H4 (cell line): ENCODE data around the gene RTN4R. TPM values are rescaled to one million over a fixed set of nuclear protein-coding genes. Genes with fewer than 3 reads are reported as not detected.
"Not testable (repeated sequence)": the region's sequence is repeated elsewhere in the genome, so short reads cannot be mapped to it uniquely, and the experiment has no call there.

Source experiments
- DNase-seq: peaks from one replicate; pipeline ENCODE4 v3.0.0-alpha.2; 2015; ENCODE audit warnings: low spot score
- total RNA-seq: library from RNA; depleted of rRNA; stranded (reverse); fragments of >200 nt; shearing (Covaris generic); gene quantifications from 2 replicates; pipeline ENCODE4 v1.2.3, GENCODE V29; 2014

Gene RTN4R
- total RNA-seq, 1 experiment from 2014 or later, result 3.2 TPM

DNA sequence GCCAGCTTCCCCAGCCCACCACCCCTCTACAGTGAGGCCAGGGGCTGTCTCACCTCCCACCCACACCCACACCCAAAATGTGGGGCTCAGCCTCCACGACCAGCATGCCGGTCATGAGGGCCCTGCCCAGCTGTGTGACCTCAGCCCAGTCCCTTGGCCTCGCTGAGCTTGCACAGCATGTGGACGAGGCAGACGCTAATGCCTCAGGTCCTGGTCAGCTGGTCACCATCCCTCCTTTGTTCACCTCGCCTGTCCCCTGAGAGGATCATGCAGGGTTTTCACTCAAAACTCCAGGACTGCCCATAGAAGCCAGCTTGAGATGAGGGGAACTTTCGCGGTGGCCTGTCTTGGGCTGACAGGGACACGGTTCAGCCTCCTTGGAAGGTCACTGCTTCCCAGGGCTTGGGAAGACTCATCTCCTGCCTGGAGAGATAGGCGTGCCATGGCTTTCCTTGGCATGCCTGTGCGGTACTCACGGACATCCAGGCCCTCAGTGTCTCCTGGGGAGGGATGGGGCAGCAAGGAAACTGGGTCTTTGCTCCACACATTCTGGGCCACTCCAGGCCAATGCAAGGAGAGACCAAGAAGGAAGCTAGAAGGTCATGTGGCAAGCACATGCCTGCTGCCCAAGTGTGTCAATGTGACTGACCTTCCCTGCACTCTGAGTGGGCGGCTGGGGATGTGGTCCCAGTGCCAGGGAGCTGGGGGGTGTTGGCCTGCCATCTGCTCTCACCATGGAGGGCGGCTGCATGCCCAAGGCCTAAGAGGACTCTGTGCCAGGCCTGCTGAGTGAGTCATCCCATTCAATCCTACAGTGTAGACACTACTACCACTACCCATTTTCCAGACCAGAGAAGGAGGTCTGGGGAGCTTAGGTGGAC lies 3.2 kb upstream of the RTN4R start:
- no peak for DNase-seq

DNA sequence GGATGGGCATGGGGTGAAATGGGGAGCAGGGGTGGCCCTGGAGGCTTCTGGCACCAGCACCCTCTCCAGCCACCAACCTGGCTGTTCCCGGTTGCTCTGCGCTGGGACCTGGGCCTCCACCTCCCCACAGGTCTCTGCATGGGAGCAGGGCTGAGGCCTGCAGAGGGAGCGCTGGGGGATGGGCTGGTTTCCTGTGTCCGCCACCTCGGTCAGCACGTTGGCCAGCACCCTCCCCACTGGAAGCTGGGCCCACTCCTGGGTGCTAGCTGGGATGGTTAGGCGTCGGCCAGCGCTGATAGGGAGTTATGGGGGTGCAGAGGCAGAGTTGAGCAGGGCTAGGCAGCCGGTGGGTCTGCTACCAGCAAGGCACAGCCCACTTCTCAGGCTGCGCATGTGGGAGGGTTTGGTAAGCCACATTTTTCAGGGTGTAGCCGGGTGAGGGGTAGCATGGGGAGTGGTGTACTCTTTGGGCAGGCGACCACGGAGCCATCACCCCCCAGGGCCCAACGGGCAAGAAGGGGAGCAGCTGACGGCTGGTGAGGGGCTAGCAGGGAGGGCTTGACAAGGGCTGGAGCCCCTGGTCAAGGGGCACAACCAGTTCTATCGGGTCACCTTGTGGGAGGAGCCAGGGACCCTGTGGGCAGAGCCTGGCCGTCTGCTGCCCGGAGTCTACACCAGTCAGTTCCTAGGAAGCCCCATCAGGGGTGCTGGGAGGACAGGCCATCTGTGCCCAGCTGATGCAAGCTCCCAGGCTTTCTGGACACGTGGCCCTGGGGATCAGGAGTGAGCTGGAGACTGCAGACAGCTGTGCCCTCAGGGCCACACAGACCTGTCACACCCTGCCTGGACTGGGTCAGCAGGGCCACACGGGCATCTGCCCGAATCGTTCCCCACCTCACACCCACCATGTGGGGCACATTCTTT lies 2.3 kb upstream of the RTN4R start:
- not testable (repeated sequence) for DNase-seq

DNA sequence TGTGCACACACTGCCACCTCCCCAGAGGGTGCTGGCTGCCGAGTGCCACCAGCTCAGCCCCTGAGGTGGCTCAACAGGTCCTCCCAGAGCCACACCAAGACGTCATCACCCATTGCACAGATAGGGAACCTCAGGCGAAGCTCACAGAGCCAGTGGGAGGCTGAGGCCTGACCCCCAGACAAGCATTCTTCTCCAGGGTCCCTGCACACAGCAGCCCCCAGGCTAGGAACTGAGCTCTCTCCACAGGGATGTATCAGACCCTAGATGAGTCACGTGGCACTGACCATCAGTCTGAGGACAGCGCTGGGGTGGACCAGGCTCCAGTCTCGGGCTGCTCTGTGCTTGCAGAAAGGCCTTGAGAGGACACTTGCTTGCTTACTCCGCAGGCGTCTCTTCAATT lies 1.6 kb upstream of the RTN4R start:
- DNase-seq, result not testable (repeated sequence)

DNA sequence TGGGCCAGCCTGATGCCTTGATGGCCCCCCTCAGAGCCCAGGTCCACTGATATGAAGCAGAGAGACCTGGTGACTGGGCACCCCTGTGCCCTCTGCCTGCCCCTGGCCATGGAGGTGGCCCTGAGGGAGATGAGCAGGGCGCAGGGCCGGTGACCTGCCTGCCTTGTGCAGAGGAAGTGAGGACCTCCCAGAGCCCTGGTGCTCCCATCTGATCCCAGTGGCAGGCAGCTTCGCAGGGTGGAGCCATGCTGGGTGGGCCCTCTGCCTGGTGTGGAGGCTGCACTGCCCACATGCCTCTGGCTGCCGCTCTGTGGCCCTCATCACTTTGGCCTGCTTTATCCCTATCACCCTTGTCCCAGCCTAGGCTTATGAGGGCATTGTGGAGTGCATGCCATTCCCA lies 1.1 kb upstream of the RTN4R start:
- not testable (repeated sequence) for DNase-seq

DNA sequence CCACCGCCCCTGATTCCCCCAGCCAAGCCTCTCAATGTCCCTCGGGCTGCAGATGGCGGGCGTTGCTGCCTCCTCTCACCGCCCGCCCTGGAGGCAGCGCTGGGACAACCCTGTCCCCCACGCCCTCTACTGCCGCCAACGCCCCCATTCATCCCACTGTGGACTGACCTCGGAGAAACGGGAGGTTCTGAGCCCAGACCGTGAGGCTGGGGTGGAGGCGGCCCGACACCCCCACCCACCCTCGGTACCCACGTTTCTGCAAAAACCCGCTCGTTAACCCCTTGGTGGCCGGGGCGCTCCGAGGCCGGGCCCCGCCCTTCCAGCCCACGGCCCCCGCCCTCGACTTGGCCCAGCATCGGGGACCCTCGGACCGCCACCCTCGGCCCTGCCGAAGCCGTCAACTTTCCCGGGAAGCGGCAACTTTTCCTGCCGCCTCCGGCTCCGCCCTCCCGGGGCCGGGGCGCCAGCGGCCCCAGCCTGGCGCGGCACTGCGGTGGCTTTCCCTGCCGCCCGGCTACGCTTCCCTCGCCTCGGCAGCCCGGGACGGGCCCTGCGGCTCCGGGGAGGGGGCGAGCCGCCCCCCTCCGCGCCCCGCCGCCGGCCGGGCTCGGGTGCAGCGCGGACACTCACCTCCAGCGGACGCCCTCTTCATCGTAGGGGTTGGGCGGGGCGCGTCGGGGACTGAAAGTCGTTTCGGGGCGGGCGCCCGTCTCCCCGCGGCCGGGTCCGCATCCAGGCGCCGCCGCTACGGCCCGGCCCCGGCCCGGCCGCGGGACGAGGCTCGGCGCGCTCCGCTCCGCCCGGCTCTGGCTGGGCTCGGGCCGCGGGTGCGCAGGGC lies 458 bp downstream of the RTN4R start:
- no peak for DNase-seq

DNA sequence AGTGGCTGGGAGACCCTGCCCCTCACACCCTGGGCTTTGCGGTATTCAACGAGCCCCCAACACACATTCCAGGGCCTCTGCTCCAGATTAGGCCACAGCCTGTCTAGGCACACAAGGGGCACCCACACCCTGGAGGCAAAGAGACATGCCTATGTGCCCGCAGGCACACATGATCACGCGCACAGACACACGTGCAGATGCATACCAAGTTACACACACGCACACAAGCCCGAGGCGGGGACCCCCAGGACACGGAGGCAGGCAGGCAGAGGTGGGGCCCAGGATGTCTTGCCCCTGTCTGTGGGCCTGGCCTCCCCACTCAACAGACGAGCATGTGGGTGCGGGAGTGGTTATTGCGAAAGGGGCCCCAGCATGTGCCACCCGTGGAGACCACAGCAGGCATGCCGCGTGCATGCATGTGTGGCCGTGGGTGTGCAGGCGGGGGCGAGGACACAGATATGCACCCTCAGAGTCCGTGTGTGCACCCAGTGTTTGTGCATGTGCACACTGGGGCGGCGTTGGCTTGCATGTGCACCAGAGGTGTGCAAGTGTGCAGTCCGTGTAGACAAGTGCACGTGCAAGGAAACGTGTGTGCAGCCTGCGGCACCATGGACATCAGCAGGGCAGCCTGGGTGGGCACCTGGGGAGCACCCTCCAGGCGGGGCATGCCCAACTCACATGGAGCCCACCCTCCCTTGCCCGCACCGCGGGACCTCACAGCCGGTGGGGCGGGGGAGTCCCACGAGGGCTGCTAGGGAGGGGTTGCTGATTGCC lies 1.3 kb downstream of the RTN4R start:
- DNase-seq, result not testable (repeated sequence)

DNA sequence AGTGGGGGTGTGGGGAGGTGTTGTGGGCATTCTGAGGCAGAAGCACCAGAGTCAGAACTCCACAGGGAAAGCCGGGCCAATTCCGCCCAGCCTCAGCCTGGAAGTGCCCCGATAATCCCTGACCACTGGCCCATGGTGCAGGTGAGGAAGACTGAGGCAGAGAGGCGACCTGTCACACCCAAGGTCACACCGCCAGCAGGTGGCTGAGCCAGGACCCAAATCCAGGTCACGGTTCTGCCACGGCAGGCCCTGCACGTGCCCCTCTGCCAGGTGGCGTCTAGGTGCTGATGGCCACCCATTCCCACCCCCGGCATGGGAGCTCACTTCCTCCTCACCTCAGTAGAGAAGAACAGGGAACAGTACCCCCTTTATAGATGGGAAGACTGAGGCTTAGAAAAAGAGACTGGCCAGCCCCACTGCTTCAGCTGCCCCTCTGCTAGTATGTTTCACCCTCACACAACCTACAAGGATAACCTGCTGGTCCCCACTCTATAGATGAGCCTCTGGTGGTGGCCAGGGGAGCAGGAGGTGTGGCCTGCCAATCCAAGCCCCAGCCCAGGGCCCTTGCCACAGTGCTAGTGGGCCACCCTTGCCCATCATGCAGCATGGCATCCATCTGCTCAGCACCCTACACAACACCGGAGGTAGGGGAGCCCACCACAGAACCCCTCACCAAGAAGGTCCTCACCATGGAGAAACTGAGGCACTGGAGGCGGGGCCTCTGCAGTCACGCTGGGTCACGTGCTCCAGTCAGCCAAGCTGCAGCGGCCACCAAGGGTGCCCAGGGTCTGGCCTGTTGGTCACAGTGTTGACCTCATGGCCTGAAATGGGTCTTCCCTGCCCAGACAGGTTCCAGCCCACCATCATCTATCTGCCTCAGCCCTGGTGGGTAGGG lies 2.1 kb downstream of the RTN4R start:
- DNase-seq, result not testable (repeated sequence)

DNA sequence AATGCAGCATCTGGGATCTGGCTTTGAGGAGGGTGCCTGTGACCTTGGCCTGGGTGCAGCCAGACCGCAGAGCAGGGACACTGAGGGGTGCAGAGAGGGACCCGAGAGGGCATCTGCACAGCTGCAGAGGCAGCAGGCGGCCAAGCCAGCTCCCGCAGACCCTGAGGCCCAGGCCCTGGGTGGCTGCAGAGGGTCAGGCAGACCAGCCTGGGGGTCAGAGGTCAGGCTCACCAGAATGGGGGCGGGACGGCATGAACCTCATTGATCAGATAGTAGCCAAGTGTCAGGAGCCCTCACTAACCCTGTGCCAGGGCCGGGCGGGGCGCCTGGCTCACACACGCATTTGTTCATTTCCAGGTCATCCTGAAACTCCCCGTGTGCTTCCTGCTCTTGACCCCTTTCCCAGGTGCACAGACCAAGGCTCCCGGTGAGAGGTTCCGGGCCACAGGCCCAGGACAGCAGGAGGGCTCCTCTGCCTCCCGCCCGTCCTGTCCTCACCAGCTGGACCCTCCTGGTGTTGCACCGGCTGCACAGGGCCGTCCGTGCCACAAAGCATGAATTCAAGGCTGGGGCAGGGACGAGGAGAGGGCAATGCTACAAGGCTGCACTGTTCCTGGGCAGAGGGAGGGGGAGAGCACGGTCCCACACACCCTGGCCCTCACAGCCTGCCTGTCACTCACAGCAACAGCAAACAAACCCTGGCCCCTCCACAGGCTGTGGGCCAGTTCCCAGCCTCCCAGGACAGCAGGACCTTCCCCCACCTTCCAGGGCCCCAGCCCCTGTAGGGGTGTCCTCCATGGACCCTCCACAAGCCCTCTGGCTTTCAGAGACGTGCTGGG lies 3.3 kb downstream of the RTN4R start:
- no peak for DNase-seq

DNA sequence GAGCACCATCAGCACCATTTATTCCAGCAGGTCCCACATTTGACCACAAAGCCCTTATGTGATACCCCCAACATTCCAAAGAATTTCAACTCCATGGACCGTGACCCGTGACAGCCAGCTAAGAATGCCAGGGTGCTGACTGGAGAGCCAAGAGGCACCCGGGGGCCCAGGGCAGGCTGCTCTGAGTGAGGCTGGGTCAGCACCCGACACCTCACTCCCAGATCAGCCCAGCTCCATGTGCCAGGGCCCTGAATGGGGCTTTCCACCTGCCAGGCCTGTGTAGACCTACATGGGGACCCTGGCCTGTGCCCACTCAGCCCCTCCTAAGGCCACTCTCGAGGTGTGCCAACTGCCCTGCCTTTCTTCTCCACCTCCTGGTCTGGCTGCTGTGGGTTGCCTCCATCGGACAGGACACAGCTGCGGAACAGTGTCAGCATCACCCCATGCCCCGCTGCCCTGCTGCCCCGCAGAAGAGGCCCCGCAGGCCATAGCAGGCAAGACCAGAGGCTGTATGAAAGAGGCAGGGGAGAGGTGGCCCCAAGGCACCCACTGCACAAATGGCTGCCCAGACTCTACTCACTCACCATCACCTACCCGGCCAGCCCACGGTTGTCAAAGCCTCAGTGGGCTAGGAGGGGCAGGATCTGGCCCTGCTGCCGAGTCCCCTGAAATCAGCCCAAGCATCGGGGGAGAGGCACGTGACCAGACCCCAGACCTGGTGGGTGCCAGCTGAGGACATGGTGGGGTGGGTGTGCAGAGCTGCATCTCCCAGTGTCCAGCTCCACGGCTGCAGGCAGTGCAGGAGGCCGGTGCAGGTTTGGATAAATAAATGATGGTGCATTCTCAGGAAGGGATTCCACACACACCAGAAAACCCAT lies 4.5 kb downstream of the RTN4R start:
- DNase-seq, result not testable (repeated sequence)

DNA sequence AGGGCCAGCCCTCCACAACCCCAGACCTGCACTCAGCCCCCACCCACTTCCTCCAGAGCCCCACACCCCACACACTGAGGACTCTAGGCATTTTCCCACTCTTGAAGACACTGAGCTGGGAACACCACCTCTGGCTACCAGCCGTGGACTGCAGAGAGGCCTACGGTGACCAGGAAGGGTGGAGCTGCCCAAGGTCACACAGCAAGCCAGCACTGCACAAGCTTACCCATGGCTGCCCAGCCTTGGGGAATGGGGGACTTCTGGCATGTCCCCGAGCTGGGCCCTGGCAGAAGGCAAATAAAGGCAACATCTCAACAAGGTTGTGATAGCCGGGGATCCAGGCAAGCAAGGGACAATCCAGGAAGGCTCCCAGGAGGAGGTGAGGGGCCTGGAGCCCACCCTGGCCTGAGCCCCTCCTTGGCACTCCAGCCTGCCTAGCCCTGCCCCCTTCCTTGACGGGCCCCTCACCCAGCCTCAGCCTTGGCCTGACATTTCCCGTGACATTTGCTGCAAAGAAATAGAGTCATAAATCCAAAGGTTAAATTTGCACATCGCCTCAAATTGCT lies 5.5 kb downstream of the RTN4R start:
- DNase-seq, result no peak

DNA sequence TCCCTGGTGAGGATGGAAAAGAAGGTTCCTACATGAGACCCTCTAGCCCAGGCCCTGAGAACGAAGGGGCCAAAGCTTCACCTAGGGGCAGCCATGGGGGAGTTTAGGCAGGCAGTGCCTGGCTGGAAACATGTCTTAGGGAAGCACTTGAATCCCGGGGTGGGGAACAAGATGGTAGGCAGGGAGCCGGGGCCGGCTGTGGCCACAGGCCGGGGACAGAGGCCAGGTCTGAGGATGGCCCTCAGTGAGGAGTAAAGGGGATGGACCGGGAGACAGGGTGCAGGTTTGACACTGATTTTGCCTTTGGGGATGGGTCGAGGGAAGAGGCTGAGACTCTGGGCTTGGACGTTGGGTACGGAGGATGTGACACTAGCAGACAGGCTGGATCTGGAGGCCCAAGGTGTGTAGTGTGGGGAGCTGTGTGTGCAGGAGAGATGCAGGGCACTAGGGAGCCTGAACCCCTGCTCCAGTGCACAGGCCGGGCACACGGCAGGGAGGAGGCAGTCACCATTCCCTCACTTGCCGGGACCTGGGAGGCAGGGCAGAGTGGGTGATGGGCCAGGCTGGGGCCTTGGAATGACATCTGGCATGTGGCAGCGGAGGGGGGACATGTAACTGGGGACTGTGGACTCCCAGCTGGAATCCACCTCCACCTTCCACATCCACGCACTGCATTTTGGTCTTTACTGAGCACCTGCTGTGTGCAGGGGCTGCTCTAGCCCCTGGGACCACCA lies 6.1 kb downstream of the RTN4R start:
- no peak for DNase-seq

DNA sequence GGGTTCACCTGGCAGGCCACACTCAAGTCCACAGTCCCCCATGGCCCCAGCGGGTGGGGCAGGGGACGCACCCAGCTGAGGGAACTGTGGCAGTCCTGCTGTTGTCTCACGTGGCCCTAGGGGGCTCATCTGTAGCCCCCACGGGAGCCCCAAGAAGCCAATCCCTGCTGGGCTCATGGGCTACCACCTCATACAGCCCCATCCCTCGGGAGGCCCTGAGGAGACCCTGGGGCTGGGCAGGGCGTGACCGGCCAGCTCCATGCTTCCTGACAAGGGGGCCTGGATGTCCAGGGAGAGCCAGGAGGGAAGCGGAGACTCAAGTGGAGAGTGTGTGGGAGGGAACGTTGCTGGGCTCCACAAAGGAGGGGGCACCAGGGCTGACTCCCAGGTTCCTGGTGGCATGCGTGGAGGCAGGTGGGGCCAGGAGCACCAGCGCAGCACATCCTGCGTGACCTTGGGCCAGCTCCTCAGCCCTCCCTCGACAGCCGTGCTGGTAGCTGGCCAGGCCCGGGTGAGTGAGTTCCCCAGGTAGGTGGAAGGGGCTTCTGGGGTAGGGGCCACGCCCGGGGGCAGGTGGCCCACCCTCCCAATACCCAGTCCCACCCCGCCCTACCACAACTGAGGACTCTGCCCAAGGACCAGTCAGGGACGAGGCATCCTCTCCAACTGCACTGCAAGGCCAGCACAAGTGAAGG lies 7.9 kb downstream of the RTN4R start:
- no peak for DNase-seq

DNA sequence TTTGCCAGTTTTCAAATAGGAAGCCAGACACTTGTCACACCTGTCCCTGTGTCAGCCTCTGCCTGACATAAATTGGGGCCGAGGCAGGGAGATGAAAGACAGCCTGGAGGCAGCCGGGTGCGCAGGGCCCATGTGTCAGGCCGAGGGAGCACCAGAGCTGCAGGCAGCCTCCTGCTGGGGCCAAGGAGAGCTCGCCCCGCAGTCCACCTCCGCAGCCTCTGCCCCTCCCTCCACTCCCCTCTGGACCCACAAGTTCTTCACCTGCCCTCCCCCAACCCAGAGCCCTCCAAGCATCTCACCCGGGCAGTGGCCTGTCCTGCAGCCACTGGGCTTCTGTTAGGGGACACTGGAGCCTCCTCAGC lies 8.8 kb downstream of the RTN4R start:
- DNase-seq, result no peak

DNA sequence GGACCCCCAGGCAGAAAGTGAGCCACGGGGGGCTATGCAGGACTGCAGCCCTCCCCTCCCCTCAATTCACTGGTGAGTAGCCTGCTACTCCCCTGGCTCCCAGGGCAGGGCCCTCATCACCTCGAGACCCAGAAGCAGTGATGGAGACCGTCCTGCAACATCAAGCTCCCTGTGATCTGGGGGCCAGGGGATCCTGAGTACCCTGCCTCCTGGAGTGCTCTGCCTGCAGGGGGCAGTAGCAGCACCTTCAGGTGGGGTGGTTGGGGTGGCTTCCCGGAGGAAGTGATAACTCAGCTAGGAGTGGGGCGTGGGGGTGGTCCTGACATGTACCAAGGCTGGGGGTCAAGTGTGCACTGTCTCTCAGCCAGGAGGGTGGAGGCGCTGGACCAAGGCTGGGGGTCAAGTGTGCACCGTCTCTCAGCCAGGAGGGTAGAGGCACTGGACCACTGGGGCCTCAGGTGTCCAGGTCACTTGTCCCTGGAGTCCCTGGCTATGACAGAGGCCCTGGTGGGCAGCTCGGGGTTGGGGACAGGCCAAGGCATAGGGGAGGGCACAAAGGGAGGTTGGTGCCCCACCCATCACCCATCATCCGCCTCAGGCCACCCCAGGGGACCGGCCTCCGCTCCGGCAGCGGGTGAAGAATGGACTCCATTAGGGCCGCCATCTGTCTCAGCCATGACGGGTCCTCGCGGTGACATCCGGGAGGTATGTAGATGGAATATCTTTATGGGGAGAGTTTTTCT lies 9.4 kb downstream of the RTN4R start:
- no peak for DNase-seq

DNA sequence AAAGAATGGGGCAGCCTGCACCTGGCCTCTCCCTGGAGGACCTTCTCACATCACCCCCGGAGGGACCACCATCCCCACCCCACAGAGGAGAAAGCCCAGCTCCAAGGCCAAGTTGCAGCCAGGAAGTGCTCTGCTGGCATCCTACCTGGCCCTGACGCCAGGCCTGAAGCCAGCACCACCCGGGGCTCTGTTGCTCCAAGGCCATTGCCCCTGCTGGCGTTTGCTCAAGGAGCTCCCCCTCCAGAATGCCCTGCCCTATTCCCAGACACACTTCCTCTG lies 10.2 kb downstream of the RTN4R start:
- DNase-seq, result no peak
